Activated T-cell treated with anti-CD3 and anti-CD28 coated beads for 4 hours (primary cell): ENCODE results near the gene EFL1.

ENCODE experiments used
- DNase-seq: peaks from one replicate; pipeline ENCODE4 v3.0.0-alpha.2; 2020

The EFL1 gene

DNA sequence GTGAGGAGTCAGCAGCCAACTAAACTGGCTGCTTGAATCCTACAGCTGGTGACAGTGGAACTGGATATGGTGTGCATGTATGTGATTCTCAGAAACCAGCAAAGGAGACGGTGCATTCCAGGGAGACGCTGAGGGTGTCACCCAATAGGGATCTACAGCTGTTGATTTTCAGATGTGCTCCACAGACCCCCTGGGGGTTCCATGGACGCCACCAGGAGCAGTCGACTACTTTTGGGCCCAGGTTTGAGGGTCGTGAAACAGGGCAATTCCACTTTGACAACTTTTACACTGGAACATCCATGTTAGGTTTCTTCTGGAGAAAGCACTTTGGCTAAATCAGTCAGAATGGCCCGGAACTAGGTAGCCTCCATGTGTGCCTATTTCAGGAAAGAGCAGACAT lies 145.2 kb downstream of the EFL1 start:
- no peak for DNase-seq

DNA sequence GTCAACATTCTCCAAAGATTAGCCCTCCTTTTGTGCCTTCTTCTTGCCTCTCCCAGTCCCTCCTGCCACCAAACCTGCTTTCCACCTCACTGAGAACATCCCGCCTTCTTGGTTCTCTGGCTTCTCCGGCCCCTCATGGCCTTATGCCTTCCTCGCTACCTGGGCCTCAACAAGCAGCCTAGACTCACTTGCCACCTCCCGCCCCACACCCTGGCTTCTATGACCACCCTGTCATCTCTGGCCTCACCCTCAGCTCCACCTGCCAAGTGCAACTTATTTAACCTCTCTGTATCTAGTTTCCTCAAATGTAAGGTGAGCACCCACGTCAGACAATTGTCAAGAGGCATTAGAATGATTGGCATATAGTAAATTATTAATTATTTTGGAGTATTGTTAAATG lies 147.9 kb downstream of the EFL1 start:
- no peak for DNase-seq

DNA sequence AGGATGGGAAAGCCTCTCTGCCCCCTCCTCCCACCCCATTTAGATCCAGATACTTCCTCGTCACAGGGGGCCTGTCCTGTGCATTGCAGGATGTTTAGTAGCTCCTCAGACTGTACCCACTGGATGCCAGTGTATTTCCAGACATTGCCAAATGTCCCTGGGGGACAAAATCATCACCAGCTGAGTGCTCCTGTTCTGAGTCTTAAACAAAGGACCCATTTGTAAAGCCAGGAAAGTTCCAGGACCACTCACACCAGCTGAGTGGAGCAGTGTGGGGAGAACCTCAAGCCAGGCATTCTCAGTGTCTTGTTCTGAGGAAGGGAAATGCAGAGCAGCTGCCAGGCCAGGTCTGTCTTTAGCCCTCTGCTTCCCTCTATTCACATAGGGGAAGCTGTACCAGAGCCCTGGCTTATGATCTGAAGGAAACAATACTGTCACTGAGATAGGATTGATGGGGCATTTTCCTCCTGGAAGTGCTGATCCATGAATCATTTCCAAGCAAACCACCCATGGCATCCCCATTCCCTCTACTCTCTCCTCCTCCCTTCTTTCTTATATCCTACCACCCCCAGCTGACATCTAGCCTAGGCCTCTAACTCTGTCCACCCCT lies 149.3 kb downstream of the EFL1 start:
- no peak for DNase-seq

DNA sequence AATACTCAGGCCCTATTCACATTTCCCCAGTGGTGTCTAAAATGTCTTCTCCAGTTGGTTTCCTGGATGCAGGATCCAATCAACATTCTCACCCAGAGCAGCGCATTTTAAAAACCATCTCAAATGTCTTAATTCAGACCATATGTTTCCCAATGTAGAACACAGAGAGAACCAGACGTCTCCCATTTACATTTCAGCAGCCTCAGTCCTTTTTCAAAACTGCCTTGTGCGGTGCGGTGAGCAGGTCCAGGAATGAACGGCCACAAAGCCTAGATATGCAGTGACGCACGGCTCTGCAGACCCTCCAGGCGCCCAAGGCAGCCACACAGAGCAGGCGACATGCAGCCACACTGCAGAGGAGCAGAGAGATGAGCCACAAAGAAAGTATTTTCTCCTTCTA lies 150.6 kb downstream of the EFL1 start:
- no peak for DNase-seq

DNA sequence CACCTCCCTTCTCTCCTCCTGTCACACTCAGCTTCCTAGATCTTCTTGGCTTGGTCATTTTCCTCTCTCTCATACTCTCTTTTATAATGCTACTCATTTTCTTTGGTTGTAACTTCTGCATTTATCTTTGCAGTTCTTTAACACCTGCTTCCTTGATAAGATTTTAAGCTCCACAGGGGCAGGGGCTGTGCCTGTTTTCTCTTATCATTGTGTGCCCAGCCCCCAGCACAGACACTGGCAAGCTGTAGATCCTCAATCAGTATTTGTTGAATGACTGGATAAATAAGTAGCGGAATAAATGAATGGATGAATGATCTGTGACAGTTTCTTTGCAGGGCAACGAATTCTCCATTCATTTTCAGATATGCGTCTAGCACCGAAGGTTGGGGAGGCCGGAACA lies 152.4 kb downstream of the EFL1 start:
- no peak for DNase-seq

DNA sequence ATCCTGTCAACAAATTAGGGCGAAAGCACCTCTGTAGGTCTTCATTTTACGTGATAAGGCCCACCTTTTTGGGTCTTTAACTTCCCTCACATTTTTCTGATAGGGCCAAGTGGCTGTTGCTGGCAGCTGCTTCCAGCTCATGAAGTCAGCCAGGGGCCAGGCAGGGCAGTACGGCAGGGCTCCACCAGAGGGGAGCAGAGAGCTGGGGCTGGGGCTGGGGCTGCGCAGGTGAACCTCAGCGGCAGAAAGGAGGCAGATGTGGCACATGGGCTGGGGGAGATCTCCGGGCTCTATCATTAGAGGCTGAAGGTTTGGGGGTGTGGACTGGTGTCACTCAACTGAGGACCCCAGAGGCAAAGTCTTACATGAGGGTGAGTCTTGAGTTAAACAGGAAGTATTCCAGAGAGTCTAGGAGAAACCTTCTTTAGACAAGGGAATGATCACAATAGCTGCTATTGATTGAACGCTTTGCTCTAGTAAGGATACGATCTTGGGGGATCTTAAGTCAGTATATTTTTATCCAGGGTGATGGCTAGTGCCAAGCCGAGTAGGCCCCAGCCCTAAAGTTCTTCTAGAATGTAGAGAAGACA lies 153.9 kb downstream of the EFL1 start:
- peak; percentile 59 for DNase-seq

DNA sequence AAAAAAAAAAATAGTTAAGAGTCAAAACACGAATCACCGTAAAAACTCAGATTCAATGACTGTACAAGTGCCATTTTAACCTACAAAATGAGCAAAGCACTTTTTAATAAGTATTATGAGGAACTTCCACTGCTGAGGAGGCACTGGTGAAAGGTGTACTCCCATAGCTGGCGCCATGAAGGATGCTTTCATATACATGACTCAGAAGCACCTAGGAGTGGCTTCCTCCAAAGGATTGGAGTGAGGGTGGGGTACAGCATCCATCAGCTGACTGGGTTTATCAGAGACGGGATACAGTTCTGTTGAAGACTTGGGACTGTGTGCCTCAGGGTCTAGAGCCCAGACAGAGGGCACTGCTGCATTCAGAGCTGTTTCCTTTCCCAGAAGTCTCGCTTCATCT lies 155.9 kb downstream of the EFL1 start:
- no peak for DNase-seq

DNA sequence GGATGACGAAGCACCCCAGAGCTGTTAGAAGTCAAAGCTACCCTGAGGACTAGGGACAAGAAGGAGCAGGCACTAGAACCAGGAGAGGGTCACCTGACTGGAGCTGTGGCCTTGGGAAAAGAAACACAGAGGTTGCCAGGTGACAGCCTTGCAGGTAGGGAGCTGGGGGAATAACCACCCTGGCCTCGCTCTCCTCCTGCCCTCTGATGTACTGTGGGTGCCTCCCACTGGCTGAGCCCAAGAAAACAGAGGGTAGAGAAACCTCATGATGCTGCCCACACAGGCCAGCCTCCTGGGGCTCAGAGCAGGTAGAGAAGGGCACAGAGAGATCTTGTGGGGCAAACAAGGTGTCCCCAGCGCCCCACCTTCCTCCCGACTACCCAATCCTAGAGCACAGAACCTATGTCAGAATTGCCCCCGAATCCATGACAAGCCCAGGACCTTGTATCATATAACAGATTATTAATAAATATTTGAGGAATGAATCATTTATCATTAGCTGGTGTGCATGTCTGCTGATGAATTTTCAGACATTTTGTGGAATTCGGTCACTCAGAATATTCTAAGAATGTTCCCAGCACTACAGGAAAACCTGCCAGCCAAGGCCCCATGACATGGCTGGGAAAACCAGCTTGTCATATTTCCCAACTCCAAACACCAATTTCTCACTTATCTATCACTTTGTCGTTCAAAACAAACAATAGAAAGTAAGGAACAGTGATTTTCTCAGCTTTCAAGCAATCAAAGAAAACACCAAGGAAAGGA lies 156.9 kb downstream of the EFL1 start:
- DNase-seq: no peak

DNA sequence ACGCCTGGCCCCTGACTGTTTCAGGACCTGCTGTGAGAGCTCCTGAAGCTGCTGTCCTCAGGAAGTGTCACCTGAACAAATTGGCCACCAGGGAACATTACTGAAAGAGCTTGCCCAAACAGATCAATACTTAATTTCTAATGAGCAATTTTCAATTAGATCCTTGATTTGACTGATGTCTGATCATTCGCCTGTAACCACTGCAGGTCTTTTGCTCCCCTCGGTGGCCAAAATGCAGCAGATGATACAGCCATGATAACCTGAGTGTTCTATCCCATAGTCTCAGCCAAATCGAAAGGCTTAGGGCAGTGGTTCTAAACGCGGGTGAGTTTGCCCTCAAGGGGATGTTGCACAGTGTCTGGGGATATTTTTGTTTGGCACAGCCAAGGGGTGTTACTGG lies 159.1 kb downstream of the EFL1 start:
- DNase-seq: no peak

DNA sequence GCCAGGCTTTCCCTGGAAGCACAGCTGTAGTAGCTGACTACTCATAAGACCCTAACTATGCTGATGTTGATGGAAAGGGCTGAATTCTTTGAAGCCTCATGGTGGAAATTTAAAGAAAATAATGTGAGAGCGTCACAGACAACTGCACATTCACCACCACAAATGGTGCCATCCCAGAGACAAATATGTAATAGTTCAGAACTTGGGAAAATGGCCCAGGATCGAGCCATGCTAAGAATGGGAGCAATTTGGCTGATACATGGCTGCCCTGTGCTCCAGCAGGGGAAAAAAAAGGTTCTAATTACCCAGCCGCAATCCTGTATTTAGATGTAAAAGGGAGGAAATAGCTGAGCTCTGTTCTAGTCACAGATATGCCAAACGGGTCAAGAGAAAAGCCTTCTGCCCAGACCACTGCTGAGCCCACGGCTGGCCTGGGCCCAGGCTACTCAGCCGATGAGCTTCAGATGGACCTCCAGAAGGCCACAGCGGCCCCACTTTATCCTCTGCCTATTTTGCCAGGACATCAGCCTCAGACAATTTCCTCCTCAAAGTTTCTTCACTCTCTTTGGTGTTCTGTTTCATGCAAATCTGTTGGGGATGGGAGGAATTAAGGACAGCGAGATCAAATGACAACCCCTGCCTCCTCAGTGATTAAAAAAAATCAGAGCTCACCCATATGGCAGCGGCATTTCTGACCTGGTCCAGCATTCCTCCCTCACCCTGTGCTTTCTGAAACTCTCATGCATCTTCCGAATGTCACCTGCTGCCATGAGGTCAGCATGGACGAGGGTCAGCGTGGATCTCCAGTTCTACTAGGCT lies 162.2 kb downstream of the EFL1 start:
- DNase-seq: no peak

DNA sequence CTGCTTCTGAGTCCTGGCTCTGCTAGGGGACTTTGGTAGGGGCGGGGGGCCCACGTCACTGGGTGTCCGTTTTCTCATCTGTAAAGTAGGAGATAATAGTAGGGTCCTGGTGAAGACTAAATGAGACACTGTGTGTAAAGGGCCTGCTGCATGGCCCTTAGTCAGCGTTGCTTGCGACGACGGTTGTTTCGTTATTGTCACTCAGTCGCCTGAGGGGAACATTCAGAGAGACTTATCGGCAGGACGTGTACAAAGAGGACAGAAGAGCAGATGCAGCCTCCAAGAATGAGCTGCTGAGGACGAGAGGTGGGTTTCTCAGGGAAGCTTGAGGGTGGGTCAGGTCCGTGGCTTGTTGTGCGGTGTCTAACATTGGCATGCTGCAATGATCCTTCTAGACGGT lies 163.9 kb downstream of the EFL1 start:
- DNase-seq: no peak

DNA sequence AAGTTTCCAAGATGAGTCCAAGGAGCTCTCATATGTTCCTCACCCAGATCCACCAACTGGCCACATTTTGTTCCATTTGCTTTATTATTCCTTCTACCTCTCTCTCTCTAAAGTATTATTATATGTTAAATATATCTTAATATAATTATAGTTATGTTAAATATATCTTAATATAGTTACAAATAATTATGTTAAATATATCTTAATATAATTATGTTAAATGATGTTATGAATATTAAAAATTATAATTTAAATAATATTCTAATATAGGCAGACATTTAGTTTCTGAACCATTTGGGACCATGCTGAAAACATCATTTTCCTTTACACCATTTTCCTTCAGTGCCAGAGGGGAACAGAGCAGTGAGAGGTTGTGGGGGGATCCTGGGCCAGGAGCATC lies 166.7 kb downstream of the EFL1 start:
- no peak for DNase-seq

DNA sequence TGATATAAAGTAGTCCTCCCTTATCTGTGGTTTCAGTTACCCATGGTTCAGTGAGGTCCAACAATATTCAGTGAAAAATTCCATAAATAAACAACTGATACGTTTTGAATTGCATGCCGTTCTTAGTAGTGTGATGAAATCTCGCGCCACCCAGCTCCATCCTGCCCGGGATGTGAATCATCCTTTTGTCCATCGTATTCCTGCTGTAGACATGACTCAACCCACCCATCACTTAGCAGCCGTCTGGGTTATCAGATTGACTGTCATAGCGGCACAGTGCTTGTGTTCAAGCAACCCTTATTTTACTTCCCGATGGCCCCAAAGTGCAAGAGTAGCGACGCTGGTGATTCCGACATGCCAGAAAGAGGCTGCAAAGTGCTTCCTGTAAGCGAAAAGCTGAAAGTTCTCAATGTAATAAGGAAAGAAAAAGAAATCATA lies 168.7 kb downstream of the EFL1 start:
- no peak for DNase-seq

DNA sequence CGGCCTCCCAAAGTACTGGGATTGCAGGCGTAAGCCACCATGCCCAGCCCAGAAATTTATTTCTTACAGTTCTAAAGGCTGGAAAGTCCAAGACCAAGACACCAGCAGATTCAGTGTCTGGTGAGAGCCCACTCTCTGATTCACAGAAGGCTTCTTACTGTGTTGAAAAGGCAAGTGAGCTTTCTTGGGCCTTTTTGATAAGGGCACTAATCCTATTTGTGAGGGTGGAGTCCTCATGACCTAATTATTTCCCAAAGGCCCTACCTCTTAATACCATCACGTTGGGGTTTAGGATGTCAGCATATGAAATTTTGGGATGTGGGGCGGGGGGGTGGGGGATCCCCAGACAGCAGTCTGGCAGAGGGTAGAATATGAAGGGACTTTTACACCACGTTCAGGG lies 169.2 kb downstream of the EFL1 start:
- DNase-seq: no peak

DNA sequence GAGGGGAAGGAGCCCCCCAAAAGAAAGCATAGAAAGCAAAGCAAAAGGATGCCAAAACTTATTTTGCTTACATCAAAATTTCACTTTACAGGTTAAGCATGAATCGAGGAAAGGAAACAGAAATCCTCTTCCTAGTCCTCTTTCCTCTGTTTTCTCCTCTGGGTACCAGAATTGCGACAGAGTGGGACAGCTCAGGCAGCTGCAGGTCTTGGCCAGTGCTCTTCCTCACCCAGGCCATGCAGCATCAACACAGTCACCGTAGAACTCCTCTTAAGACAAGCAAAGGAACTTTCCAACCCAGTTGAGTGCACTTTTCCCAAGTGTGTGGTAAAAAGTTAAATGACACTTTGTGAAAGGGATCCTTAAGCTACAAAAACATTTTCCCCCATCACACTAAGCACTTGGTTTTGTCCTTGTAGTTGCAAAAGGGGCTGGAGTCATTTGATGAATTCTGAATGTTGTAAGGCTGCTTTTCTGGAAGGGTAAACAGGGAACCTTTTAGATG lies 170.8 kb downstream of the EFL1 start:
- no peak for DNase-seq

DNA sequence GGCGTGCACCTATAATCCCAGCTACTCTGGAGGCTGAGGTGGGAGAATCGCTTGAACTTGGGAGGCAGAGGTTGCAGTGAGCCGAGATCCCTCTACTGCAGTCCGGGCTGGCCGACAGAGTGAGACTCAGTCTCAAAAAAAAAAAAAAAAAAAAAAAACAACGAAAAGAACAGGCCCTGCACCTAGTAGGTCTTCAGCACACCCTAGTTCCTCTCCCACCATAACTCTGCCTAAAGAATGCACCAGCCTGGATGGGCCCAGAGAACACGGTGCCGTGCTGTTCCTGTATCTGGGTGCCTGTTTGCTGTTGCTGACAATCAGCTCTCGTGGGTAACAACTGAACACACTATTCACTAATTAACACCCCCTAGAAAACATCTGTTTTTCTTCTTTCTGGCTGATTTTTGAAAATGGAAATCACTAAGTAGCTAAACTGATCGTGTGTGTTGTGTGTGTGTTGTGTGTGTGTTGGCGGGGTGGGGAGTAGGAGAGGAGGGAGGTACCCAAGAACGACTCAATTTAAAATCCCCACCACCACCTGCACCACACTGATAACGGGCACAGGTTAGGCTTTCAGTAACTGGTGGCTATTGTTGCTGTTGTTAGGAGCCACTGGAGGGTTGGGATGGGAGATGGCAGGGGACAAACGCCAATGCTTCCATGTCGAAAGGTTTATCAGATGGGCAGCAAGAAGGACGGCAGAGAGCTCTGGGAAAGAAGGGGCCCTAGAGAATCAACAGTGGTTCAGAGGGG lies 176.1 kb downstream of the EFL1 start:
- DNase-seq: no peak

DNA sequence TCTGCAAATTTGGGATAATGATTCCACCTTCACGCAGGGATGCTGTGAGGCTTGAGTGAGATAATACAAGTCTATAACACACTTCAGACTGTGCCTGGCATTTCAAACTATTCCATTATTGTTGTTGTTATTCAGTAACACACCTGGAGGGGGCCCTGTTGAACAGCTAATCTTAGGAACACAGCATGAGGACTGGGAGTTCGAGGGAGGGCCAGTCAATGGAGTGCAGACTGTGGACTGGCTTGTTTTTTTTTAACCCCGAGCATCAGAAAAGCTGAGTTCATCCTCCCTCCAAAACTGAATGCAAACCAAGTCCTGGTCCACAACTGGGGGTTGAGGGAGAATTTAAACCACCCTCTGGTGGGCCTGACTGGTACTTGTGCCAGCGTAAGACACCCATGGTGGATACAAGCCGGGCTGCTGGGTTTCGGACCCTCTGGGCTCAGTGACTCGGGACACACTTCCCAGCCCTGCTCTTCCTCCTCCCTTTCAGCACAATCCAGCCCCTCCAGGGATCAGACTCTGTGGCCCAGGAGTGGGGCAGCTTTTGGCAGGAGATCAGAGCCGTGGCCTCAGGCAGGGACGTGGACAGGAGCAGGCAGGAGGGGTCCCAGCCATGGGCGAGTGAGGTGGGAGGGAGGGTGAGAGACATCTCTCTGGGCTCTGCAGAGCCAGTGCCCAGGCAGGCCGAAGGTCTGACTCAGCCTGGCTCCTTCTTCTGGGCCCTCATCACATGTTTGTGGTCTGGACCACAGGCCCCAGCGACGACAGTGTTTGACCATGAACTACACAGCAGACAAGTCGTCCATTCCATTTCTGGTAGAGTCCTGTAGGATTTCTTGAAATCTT lies 180.4 kb downstream of the EFL1 start:
- DNase-seq: no peak

DNA sequence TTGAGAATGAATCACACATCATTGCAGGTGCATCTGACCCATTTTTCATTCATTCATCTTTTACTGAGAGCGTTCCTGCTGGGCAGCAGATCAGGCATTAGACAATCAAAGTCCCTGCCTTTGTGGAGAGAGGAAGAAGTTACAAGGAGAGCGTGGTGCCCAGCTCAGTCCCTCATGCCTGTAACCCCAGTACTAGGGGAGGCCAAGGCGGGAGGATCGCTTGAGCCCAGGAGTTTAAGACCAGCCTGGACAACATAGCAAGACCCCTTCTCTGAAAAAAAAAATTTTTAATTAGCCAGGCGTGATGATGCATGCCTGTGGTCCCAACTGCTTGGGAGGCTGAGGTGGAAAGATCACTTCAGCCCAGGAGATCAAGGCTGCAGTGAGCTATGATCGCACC lies 181.8 kb downstream of the EFL1 start:
- no peak for DNase-seq
